8988T (cell line): ENCODE measurements around the gene CCDC122.
A peak's percentile ranks its signal among the peaks of the same experiment; 100 is the strongest.

Source experiments
- DNase-seq: peaks from one replicate; pipeline ENCODE4 v3.0.0; 2011

Gene CCDC122

GRCh38 chr13:43799191-43799590 lies 80.3 kb downstream of the CCDC122 start:
- no peak for DNase-seq

DNA sequence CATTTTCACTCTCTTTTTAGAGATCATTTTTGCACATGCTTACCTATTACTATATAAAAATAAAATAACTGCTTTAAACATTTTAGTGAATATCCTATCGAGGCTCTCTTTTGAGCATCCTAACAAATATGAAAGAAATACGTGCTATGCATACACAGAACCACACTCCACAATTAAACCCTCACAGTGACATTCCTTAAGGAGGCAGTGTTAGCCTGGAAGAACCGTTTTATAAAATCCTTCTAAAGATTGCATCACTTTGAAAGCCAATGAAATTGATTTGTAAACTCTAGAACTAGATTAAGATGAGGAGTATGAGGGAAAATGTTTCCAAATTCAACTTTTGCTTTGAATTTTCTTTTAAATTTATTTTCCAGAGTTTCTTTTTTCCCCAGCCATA lies 81.7 kb downstream of the CCDC122 start:
- no peak for DNase-seq

- DNase-seq, result no peak
Observed at GRCh38 chr13:43797159-43797558, 82.4 kb downstream of the CCDC122 start.

GRCh38 chr13:43794416-43794815 lies 85.1 kb downstream of the CCDC122 start:
- no peak for DNase-seq

GRCh38 chr13:43792076-43792881 lies 87.3 kb downstream of the CCDC122 start:
- no peak for DNase-seq

DNA sequence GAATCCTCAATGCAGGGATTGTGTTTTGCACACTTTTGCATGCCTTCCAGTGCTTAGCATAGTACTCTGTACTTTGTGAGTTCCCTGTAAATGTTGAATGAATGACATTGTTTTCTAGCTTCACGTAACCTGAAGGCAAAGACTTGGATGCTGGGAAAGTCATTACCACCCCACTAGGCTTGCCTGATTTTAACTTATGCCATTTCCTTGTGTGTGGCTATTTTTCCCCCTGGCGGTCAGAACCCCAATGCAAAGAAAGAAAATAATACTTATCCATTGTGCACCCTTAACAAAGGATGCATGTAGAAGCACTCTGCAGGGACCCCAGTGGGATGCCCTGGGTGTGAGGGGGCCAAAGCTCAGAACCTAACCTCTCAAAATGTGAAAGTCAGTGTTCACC lies 91.5 kb downstream of the CCDC122 start:
- peak; percentile 27 for DNase-seq

- no peak for DNase-seq
Observed at GRCh38 chr13:43787518-43787891, 92.0 kb downstream of the CCDC122 start.

DNA sequence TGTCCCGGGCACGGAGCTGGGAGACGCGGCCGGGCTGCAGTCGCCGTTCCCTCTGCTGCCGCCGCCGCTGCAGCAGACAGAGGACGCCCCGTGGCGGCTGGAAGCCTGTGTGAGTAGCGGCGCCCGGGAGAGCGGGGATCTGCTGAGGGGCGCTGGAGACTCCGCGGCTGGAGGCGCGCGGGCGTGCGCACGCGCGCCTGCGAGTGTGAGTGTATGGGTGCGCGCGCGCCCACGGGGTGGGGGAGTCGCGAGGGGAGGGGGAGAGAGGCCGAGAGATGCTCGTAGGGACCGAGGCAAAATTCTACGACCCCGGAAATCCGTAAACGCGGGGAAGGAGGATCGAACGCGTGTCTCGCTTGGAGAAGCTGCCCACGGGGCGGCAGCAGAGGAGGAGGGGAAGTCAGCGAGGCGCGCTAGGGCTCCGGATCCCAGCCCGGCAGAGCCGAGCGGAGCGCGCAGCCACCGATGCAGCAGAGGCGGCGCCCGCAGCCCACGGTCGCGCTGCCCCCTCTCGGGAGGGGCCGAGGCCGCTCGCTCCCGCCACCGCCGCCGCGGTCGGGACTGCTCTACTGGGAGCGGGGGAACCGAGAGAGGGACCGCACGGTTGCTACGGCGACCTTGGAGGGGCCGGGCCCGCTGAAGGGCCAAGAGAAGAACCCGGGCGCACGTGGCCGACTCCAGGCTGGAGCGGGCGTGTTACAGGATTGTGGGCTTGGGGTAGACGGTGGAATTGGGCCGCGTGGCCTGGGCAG lies 92.6 kb downstream of the CCDC122 start, which contains the start of gene ENOX1:
Gene ENOX1 (minus strand): TSS at position 207 of the 752 bp plus-strand sequence.
- peak; percentile 77 for DNase-seq

DNA sequence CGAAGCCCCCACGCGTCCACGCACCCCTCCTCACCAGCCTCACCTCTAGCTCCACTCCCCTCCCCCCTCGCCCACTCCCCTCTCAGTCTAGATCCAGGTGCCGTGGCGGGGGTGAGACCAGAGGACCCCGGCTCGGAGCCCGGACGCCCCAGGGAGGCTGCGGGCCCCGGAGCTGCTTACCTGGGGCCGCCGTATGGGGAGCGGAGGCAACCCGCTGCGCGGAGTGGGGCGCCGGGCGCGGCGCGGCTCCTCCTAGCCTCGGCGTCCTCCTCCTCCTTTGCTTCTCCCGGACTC lies 93.1 kb downstream of the CCDC122 start:
- no peak for DNase-seq
